Epithelial cell of esophagus (primary cell): ENCODE results near the gene ZNF177.

Source experiments
- DNase-seq: peaks from one replicate; pipeline ENCODE4 v3.0.0; 2010; ENCODE audit warnings: low read depth
- H3K4me3 ChIP-seq: 2 replicates; pipeline ENCODE4 v1.5.1; 2011; ENCODE audit warnings: mild to moderate bottlenecking, low read length, control low read depth
- TF ChIP-seq, protein P1 (sequence below): IDR thresholded peaks from 2 replicates; pipeline ENCODE4 v1.5.1; 2011; ENCODE audit warnings: low read depth, mild to moderate bottlenecking, low read length, control low read depth, inconsistent platforms; ENCODE audit not compliant: insufficient read depth; ENCODE audit errors: missing control alignments

Gene ZNF177

DNA sequence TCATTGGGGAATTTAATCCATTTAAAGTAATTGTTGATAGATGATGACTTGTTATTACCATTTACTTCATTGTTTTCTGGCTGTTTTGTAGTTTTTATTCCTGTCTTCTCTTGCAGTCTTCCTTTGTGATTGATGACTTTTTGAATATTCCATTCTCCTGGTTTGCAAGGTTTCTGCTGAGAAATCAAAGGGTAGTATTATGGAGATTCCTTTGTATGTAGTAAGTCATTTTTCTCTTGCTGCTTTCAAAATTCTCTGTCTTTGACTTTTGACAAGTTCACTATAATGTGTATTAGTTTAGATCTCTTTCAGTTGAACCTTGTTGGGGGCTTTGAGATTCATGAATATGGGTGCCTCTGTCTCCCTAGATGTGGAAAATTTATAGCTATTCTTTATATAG lies 32.8 kb upstream of the ZNF177 start:
- no peak for DNase-seq
- TF ChIP-seq, protein P1, sequence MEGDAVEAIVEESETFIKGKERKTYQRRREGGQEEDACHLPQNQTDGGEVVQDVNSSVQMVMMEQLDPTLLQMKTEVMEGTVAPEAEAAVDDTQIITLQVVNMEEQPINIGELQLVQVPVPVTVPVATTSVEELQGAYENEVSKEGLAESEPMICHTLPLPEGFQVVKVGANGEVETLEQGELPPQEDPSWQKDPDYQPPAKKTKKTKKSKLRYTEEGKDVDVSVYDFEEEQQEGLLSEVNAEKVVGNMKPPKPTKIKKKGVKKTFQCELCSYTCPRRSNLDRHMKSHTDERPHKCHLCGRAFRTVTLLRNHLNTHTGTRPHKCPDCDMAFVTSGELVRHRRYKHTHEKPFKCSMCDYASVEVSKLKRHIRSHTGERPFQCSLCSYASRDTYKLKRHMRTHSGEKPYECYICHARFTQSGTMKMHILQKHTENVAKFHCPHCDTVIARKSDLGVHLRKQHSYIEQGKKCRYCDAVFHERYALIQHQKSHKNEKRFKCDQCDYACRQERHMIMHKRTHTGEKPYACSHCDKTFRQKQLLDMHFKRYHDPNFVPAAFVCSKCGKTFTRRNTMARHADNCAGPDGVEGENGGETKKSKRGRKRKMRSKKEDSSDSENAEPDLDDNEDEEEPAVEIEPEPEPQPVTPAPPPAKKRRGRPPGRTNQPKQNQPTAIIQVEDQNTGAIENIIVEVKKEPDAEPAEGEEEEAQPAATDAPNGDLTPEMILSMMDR: no peak
- no peak overlapping the region for H3K4me3 ChIP-seq

- DNase-seq: no peak
Observed at GRCh38 chr19:9342610-9343304, 20.1 kb upstream of the ZNF177 start.

GRCh38 chr19:9345005-9345404 lies 17.8 kb upstream of the ZNF177 start:
- no peak for DNase-seq
- TF ChIP-seq, protein P1: no peak
- no peak overlapping the region for H3K4me3 ChIP-seq

More at GRCh38 chr19:9342610-9343304, 20.1 kb upstream of the ZNF177 start:
- TF ChIP-seq, protein P1: no peak
- H3K4me3 ChIP-seq: no peak overlapping the region

GRCh38 chr19:9348253-9348652 lies 14.6 kb upstream of the ZNF177 start:
- TF ChIP-seq, protein P1: no peak
- H3K4me3 ChIP-seq: no peak overlapping the region

DNA sequence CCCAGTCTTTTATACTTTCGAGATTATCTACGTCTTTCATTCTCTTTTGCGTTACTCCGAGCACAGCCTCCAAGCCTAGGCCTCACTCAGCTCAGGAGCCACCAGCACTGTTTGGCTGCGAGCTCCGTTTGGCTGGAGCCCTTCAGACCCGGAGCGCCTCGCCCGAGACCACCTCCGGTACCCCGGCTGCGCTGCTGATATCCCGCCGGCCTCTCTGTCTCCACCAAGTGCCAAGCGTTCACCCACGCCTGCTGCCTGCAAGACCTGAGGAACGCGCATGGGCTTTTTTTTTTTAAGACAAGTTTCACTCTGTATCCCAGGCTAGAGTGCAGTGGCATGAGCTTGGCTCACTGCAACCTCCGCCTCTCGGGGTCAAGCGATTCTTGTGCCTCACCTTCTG lies 14.1 kb upstream of the ZNF177 start:
- TF ChIP-seq, protein P1: no peak
- no peak for DNase-seq
- no peak overlapping the region for H3K4me3 ChIP-seq

More at GRCh38 chr19:9348253-9348652, 14.6 kb upstream of the ZNF177 start:
- no peak for DNase-seq

DNA sequence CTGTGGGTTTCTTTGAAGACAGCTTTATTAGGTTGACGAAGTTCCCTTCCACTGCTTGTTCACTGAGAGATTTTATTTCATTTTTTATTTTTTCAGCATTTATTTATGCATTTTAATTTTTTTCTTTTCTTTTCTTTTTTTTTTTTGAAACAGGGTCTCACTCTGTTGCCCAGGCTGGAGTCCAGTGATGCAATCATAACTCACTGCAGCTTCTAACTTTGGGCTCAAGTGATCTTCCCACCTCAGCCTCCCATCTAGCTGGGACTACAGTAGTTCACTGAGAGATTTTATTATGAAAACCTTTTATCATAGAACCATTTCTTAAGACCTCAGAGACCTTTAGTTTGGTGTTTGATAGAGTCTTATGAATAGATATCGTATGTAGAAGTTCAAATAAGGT lies 10.3 kb upstream of the ZNF177 start:
- H3K4me3 ChIP-seq: no peak overlapping the region
- TF ChIP-seq, protein P1: no peak
- no peak for DNase-seq

- DNase-seq: no peak
- TF ChIP-seq, protein P1: no peak
- no peak overlapping the region for H3K4me3 ChIP-seq
Observed at GRCh38 chr19:9353011-9353410, 9.8 kb upstream of the ZNF177 start.
